ENCODE data around the gene PRDM7. TPM values are rescaled to one million over a fixed set of nuclear protein-coding genes. Genes with fewer than 3 reads are reported as not detected.

The PRDM7 gene
- total and polyA plus RNA-seq, 2 of the 4 experiments (the other 2 are of a cell fraction), result not detected

DNA sequence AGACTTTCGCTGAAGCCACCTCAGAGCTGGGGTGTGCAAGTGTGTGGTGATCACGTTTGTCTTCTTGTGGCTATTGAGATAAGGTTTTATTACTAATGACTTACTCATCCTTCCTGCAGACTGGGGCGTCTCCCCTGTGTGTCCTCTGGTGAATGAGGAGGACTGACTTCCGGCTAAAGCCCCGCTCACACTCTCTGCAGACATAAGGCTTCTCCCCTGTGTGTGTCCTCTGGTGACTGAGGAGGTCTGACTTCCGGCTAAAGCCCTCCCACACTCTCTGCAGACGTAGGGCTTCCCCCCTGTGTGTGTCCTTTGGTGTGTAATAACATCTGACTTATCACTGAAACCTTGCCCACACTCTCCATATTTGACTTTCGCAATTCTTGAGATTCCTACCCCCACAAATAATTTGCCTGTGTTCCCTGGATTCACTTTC, 19.4 kb downstream of the PRDM7 start:
- Histone ChIP-seq H3K4me2 (ENCODE audit: low read depth, low read length) (peak overlapping the region; percentile 46), H3K56ac (ENCODE audit: extremely low read depth, insufficient read depth, low read length) (no peak overlapping the region), H3K27me3 (ENCODE audit: control insufficient read depth, insufficient read depth, low read length) (no peaks in the 10 kb centered on the region), H2BK5ac (ENCODE audit: low read depth, low read length, poor library complexity, severe bottlenecking) (peak overlapping the region; percentile 71), H4K8ac (ENCODE audit: low read depth in 2 of 2, low read length in 2 of 2) (peak overlapping the region; percentile 26 to 85; a peak in 3 of 4 replicates), H2BK15ac (ENCODE audit: low read depth, low read length) (0 out of 3 replicates have a peak overlapping the region, but pooled peaks have one; percentile 15), H3K9ac (ENCODE audit: low read depth, low read length) (no peak overlapping the region), H3K23ac (ENCODE audit: low read depth, low read length) (no peak overlapping the region), H3K4me1 (ENCODE audit: control insufficient read depth, insufficient read depth, low read length) (peaks cover 7% of the 10 kb centered on the region), H2AFZ (replicated peaks; ENCODE audit: low read length, poor library complexity) (peak overlapping the region; percentile 93), H4K20me1 (ENCODE audit: insufficient read depth, low read length) (no peaks in the 10 kb centered on the region), H4K91ac (ENCODE audit: insufficient read depth, low read depth, low read length) (no peak overlapping the region), H3K79me1 (ENCODE audit: low read depth in 1 of 2, low read length in 2 of 2) (no peaks in the 10 kb centered on the region), H4K5ac (ENCODE audit: low read depth, low read length) (peak overlapping the region; percentile 52), H3K27ac (ENCODE audit: insufficient read depth, low read length) (peak overlapping the region; percentile 30; the same call in 1 of the 2 replicates), H2BK20ac (ENCODE audit: low read depth, low read length) (no peak overlapping the region), H3K9me3 (ENCODE audit: control insufficient read depth, insufficient read depth, low read length) (peaks cover 9% of the 10 kb centered on the region), H2AK5ac (ENCODE audit: low read depth, low read length) (no peak overlapping the region), H2BK120ac (ENCODE audit: low read depth, low read length) (peak overlapping the region; percentile 35), H3K18ac (ENCODE audit: low read depth, low read length) (peak overlapping the region; percentile 78), H3K36me3 (ENCODE audit: control insufficient read depth, insufficient read depth, low read length) (no peaks in the 10 kb centered on the region), H2AK9ac (replicated peaks; ENCODE audit: low read depth, low read length, poor library complexity) (peak overlapping the region; percentile 84), H3K9me1 (ENCODE audit: insufficient read depth, low read length) (no peaks in the 10 kb centered on the region), H3K14ac (replicated peaks; ENCODE audit: low read depth, low read length) (peak overlapping the region; percentile 77; the same call in 1 of the 2 replicates), H3K4ac (ENCODE audit: low read depth, low read length) (no peak overlapping the region; the same call in 1 of the 2 replicates), H3K4me3 (ENCODE audit: insufficient read depth, low read depth, low read length) (no peak overlapping the region)
- dilution Hi-C loops (cut with HindIII; ENCODE audit: low sequenced_read_pairs, unreplicated experiment) (no loop called here), in situ Hi-C loops (cut with MboI; ENCODE audit: low sequenced_read_pairs) (no loop called here), intact Hi-C loops (cut with micrococcal nuclease) (no loop called here)
- CTCF ChIA-PET, result no interaction called here
- BruUV-seq (replicated peaks), result no TSS peak
- WGBS, 2 experiments (ENCODE audit: extremely low coverage in 2 of 2, insufficient read length in 1 of 2), result no CpG with 5 or more reads among the region's 8 CpGs
- TF ChIP-seq CTCF (conservative IDR thresholded peaks at IDR 0.05; ENCODE audit: low read depth, low read length) (no peak), FOS (IDR thresholded peaks at IDR 0.05; ENCODE audit: low read depth, low read length) (no peak; the same call in 1 of the 2 replicates), RCOR1 (IDR thresholded peaks at IDR 0.05; ENCODE audit: insufficient replicate concordance, low read length) (no peak), CEBPB (IDR thresholded peaks at IDR 0.05; ENCODE audit: low read depth, low read length) (peak; percentile 89), MAZ (IDR thresholded peaks at IDR 0.05; ENCODE audit: borderline replicate concordance, low read depth, low read length) (peak; percentile 39; the same call in 1 of the 2 replicates), MAFK (IDR thresholded peaks at IDR 0.05; ENCODE audit: low read depth, low read length) (no peak), BHLHE40 (IDR thresholded peaks at IDR 0.05; ENCODE audit: low read depth, low read length) (peak; percentile 99), RFX5 (IDR thresholded peaks at IDR 0.05; ENCODE audit: low read depth, low read length) (no peak), CHD1 (IDR thresholded peaks at IDR 0.05; ENCODE audit: low read depth, low read length) (no peak), POLR2A (IDR thresholded peaks at IDR 0.05; ENCODE audit: low read depth, low read length) (no peak)
- TF ChIP-seq, protein P1, sequence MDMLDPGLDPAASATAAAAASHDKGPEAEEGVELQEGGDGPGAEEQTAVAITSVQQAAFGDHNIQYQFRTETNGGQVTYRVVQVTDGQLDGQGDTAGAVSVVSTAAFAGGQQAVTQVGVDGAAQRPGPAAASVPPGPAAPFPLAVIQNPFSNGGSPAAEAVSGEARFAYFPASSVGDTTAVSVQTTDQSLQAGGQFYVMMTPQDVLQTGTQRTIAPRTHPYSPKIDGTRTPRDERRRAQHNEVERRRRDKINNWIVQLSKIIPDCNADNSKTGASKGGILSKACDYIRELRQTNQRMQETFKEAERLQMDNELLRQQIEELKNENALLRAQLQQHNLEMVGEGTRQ (IDR thresholded peaks at IDR 0.05; ENCODE audit: low read depth, low read length), result no peak
- ATAC-seq (ENCODE audit: low read depth) (peak; percentile 92), DNase-seq (peak; percentile 90)
- POLR2A ChIA-PET (ENCODE audit: unreplicated experiment), result no interaction called here

Data from IMR-90 (cell line).